GM21367 (cell line): ENCODE data around the gene BMERB1.
"Not testable (repeated sequence)": the region's sequence is repeated elsewhere in the genome, so short reads cannot be mapped to it uniquely, and the experiment has no call there.

Experiments
- ATAC-seq: cut with Tn5 transposase; IDR thresholded peaks from one replicate; pipeline ENCODE4 v1.9.1; 2021; ENCODE audit not compliant: unreplicated experiment

Gene BMERB1

GRCh38 chr16:15434425-15435215, at the start of gene BMERB1:
Gene BMERB1, plus strand, starts transcription at chr16:15434588. Its CDS starts 66 bp downstream, at chr16:15434654.
- no peak for ATAC-seq

- ATAC-seq, result not testable (repeated sequence)
Measured at GRCh38 chr16:15388060-15388459, 46.3 kb upstream of the BMERB1 start.

- not testable (repeated sequence) for ATAC-seq
Measured at GRCh38 chr16:15389916-15390315, 44.5 kb upstream of the BMERB1 start.

- ATAC-seq, result not testable (repeated sequence)
Measured at GRCh38 chr16:15393025-15393424, 41.4 kb upstream of the BMERB1 start.

GRCh38 chr16:15395631-15396508, 38.5 kb upstream of the BMERB1 start, which contains the start of gene MPV17L:
Gene MPV17L, plus strand, starts transcription at chr16:15395754. Its CDS starts 144 bp downstream, at chr16:15395898.
- ATAC-seq, result not testable (repeated sequence)

GRCh38 chr16:15396509-15396829, 37.9 kb upstream of the BMERB1 start:
- not testable (repeated sequence) for ATAC-seq

GRCh38 chr16:15396948-15397594, 37.3 kb upstream of the BMERB1 start:
- ATAC-seq, result no peak

- ATAC-seq, result no peak
Measured at GRCh38 chr16:15398618-15399316, 35.6 kb upstream of the BMERB1 start.

GRCh38 chr16:15399317-15399716, 35.1 kb upstream of the BMERB1 start:
- no peak for ATAC-seq

- ATAC-seq, result not testable (repeated sequence)
Measured at GRCh38 chr16:15400314-15400713, 34.1 kb upstream of the BMERB1 start.

- no peak for ATAC-seq
Measured at GRCh38 chr16:15401972-15402371, 32.4 kb upstream of the BMERB1 start.

GRCh38 chr16:15403392-15403995, 30.9 kb upstream of the BMERB1 start:
- ATAC-seq, result no peak

- ATAC-seq, result not testable (repeated sequence)
Measured at GRCh38 chr16:15404091-15404490, 30.3 kb upstream of the BMERB1 start.

- ATAC-seq, result no peak
Measured at GRCh38 chr16:15404792-15405191, 29.6 kb upstream of the BMERB1 start.

- not testable (repeated sequence) for ATAC-seq
Measured at GRCh38 chr16:15407756-15408155, 26.6 kb upstream of the BMERB1 start.

- ATAC-seq, result not testable (repeated sequence)
Measured at GRCh38 chr16:15409476-15409875, 24.9 kb upstream of the BMERB1 start.

GRCh38 chr16:15415511-15415985, 18.8 kb upstream of the BMERB1 start:
- no peak for ATAC-seq

GRCh38 chr16:15417197-15417596, 17.2 kb upstream of the BMERB1 start:
- no peak for ATAC-seq

- ATAC-seq, result no peak
Measured at GRCh38 chr16:15418206-15418605, 16.2 kb upstream of the BMERB1 start.

GRCh38 chr16:15421696-15422095, 12.7 kb upstream of the BMERB1 start:
- not testable (repeated sequence) for ATAC-seq
